Measurements from ENCODE around the gene TMEM121. TPM values are rescaled to one million over a fixed set of nuclear protein-coding genes. Genes with fewer than 3 reads are reported as not detected.

Gene TMEM121
- total RNA-seq: 2.9 and 3.3 TPM in 2 replicates

GRCh38 chr14:105525861-105526775 is at the start of gene TMEM121:
Gene TMEM121, plus strand, starts transcription at chr14:105526583. Its CDS starts 2,252 bp downstream, at chr14:105528835.

GRCh38 chr14:105486163-105486973 is 40.0 kb upstream of the TMEM121 start, which contains the start of gene CRIP1:
Gene CRIP1, plus strand, starts transcription at chr14:105486886. Its CDS starts 374 bp downstream, at chr14:105487260.

GRCh38 chr14:105490572-105491365 is 35.6 kb upstream of the TMEM121 start, which contains the start of gene TEDC1:
Gene TEDC1, plus strand, starts transcription at chr14:105491246. Its CDS starts 130 bp downstream, at chr14:105491376.

Other genes starting within 250 kb of the TMEM121 start
- 29.8 and 40.1 TPM in 2 replicates for gene BRF1, start 225.6 kb upstream of the TMEM121 start, total RNA-seq
- gene PACS2, start 211.8 kb upstream of the TMEM121 start, total RNA-seq: 49.9 and 51.1 TPM in 2 replicates
- 0.20 and 0.73 TPM in 2 replicates for gene TEX22, start 128.0 kb upstream of the TMEM121 start, total RNA-seq
- 58.8 and 77.2 TPM in 2 replicates for gene MTA1, start 106.8 kb upstream of the TMEM121 start, total RNA-seq
- gene CRIP2, start 51.8 kb upstream of the TMEM121 start, total RNA-seq: 22.8 and 24.6 TPM in 2 replicates
- gene CRIP1, start 39.7 kb upstream of the TMEM121 start, total RNA-seq: 2.9 and 4.4 TPM in 2 replicates
- 8.5 and 15.6 TPM in 2 replicates for gene TEDC1, start 35.3 kb upstream of the TMEM121 start, total RNA-seq